Activated CD4-positive, alpha-beta T cell treated with anti-CD3 and anti-CD28 coated beads, Interleukin-2, amount 10 ng/mL, durations not matched to agents 24 days and 14 days (primary cell): ENCODE measurements around the gene RNGTT. TPM values are rescaled to one million over a fixed set of nuclear protein-coding genes. Genes with fewer than 3 reads are reported as not detected.

Experiments
- DNase-seq: peaks from one replicate; pipeline ENCODE4 v3.0.0; 2022
- H3K27ac Mint-ChIP-seq: one replicate; pipeline ENCODE4 v1.8.0; 2022; ENCODE audit warnings: mild to moderate bottlenecking, mixed read lengths
- H3K27me3 Mint-ChIP-seq: one replicate; pipeline ENCODE4 v1.8.0; 2022; ENCODE audit warnings: mixed read lengths
- H3K36me3 Mint-ChIP-seq: one replicate; pipeline ENCODE4 v1.8.0; 2022; ENCODE audit warnings: low read depth, mild to moderate bottlenecking, mixed read lengths
- H3K4me1 Mint-ChIP-seq: one replicate; pipeline ENCODE4 v1.8.0; 2021; ENCODE audit warnings: mixed read lengths
- H3K4me3 Mint-ChIP-seq: one replicate; pipeline ENCODE4 v1.8.0; 2022; ENCODE audit warnings: mild to moderate bottlenecking, moderate library complexity, mixed read lengths
- H3K9me3 Mint-ChIP-seq: one replicate; pipeline ENCODE4 v1.8.0; 2021; ENCODE audit warnings: mixed read lengths
- intact Hi-C: fragments of 100-400 bp; cut with micrococcal nuclease; formaldehyde crosslinking; loops from one replicate; pipeline ENCODE4 v1.15.1; 2023
- total RNA-seq: library from RNA; stranded (reverse); gene quantifications from 2 replicates; pipeline ENCODE4 v1.2.3, GENCODE V29; 2022

RNGTT gene
- total RNA-seq, 1 donor from 2014 or later, result 25.9 TPM

DNA sequence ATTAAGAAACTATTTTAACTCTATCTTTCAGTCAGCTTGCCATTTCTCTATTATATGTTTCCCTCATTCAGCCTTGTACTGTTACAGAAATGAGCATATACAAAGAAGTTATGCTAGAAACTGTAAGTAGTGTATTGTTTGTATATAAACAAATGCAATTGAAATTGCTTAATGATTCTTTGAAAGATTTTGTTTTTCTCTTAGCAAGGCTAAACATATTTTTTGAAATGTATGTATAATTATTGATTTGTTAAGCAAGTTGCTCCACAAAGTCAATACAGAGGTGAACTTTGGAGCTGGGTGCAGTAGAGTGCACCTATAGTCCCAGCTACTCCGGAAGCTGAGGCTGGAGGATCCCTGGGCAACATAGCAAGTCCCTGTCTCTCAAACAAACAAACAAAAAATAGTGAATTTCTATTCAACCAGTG, 253.6 kb downstream of the RNGTT start:
- Mint-ChIP-seq H3K27me3 (no peaks in the 10 kb centered on the region), H3K36me3 (peaks cover 3% of the 10 kb centered on the region), H3K9me3 (peaks cover 5% of the 10 kb centered on the region), H3K4me1 (peaks cover 3% of the 10 kb centered on the region), H3K27ac (no peak overlapping the region), H3K4me3 (no peak overlapping the region)
- no peak for DNase-seq
- intact Hi-C loops, result no loop called here

DNA sequence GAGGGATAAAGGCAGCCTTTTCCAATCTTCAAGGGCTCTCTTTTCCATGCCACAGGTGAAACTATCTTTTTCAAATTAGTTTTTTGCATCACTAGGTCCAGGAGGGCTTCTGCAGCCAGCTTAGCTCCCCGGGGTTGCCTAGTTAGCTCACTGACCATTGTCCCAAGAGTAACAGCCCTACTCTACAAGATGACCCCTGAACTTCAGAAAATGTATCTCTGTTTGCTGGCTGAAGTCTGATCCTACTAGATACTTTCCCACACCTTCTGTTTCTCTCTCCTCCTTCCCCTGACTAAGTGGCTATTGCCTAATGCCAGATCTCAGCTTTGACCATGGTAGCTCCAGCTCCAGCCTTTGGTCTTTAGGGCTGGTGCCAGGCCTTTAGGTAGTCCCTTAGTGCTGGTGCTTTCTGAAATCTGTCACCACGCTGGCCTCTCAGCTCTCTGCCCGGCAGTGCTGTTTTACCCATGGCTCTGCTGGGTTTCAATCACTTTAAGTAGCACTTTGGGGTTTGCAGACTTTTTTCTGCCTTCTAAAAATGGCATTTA, 255.1 kb downstream of the RNGTT start:
- intact Hi-C loops, result no loop called here
- H3K27ac Mint-ChIP-seq, result no peak overlapping the region
- no peak for DNase-seq
- no peaks in the 10 kb centered on the region for H3K27me3 Mint-ChIP-seq
- H3K9me3 Mint-ChIP-seq, result peaks cover 5% of the 10 kb centered on the region
- no peak overlapping the region for H3K4me3 Mint-ChIP-seq
- peaks cover 5% of the 10 kb centered on the region for H3K36me3 Mint-ChIP-seq
- H3K4me1 Mint-ChIP-seq, result peaks cover 3% of the 10 kb centered on the region

DNA sequence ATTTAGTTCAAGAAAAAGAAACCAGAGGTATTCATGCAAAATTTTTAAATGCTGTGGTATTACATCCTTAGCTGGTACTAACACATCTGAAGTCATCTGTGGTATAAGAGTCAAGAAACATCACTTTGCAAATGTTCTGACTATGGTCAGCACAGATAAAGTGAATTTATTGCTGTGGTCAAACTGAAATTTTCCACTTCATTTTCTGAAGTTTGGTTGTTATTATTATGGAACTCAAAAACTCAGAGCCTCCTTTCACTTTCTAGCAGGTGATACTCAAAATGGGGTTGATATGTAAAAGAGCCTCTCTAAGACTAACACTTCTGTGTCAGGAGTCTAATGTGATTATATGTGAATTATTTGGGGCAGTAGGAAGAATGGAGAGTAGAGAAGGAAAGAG, 257.8 kb downstream of the RNGTT start:
- peaks cover 7% of the 10 kb centered on the region for H3K36me3 Mint-ChIP-seq
- no peak overlapping the region for H3K4me3 Mint-ChIP-seq
- peaks cover 3% of the 10 kb centered on the region for H3K4me1 Mint-ChIP-seq
- no peak overlapping the region for H3K27ac Mint-ChIP-seq
- intact Hi-C loops, result no loop called here
- no peak for DNase-seq
- H3K27me3 Mint-ChIP-seq, result no peaks in the 10 kb centered on the region
- H3K9me3 Mint-ChIP-seq, result peaks cover 6% of the 10 kb centered on the region

DNA sequence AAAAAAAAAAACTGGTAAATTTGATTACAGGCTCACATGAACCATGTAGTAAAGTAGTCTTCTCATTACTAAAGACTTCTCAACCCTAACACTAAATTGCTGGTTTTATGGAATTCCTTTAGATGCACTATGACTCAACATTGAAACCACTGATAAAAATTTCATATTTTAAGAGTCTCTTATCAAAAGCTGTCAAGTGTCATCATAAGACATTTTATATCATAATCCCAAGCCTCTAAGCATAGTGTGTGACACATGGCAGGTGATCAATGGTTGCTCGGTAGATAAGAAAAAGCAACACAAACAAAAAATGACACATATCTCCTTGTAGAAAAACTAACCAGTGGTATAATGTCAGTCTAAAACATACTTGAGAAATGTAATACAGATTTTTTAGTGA, 258.4 kb downstream of the RNGTT start:
- Mint-ChIP-seq H3K9me3 (peaks cover 6% of the 10 kb centered on the region), H3K27me3 (no peaks in the 10 kb centered on the region)
- intact Hi-C loops, result no loop called here

DNA sequence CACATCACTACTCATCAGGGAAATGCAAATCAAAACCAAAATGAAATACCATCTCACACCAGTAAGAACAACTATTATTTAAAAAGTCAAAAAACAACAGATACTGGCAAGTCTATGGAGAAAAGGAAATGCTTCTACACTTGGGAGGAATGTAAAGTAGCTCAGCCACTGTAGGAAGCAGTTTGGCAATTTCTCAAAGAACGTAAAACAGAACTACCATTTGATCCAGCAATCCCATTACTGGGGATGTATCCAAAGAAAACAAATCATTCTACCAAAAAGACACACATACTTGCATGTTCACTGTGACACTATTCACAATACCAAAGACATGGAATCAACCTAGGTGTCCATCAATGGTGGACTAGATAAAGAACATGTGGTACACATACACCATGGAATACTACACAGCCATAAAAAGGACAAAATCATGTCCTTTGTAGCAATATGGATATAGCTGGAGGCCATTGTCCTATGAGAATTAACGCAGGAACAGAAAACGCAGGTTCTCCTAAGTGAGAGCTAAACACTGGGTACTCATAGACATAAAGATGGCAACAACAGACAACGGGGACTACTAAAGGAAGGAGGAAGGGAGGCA, 260.4 kb downstream of the RNGTT start:
- intact Hi-C loops, result no loop called here
- Mint-ChIP-seq H3K36me3 (peaks cover 9% of the 10 kb centered on the region), H3K27ac (no peak overlapping the region), H3K27me3 (no peaks in the 10 kb centered on the region), H3K4me3 (no peak overlapping the region), H3K4me1 (peaks cover 9% of the 10 kb centered on the region), H3K9me3 (peaks cover 6% of the 10 kb centered on the region)
- DNase-seq, result no peak

More for the DNA sequence above, 258.4 kb downstream of the RNGTT start:
- H3K36me3 Mint-ChIP-seq, result peaks cover 9% of the 10 kb centered on the region
- no peak overlapping the region for H3K4me3 Mint-ChIP-seq
- DNase-seq, result no peak
- no peak overlapping the region for H3K27ac Mint-ChIP-seq
- H3K4me1 Mint-ChIP-seq, result peaks cover 6% of the 10 kb centered on the region

DNA sequence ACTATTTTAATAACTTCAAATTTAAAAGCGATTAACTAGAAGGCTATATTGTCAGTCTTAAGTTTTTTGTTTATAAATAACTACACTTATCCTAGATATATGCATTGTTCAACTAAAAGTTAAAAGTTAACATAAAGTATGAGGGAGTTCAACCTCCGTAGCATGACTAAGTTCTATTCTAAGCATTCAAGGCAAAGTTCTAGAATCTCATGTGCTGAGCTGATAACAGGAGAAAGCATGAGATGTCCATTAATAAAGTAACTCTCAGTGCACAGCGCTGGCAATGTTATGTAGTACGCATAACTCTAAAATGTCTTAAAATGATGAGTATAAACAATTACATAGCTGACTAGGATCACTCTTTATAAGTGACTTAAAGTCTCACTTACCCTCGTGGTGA, 264.8 kb downstream of the RNGTT start:
- Mint-ChIP-seq H3K27ac (no peak overlapping the region), H3K9me3 (peaks cover 13% of the 10 kb centered on the region), H3K36me3 (peaks cover 7% of the 10 kb centered on the region), H3K27me3 (no peaks in the 10 kb centered on the region), H3K4me1 (peaks cover 7% of the 10 kb centered on the region), H3K4me3 (no peak overlapping the region)
- intact Hi-C loops, result no loop called here
- no peak for DNase-seq

DNA sequence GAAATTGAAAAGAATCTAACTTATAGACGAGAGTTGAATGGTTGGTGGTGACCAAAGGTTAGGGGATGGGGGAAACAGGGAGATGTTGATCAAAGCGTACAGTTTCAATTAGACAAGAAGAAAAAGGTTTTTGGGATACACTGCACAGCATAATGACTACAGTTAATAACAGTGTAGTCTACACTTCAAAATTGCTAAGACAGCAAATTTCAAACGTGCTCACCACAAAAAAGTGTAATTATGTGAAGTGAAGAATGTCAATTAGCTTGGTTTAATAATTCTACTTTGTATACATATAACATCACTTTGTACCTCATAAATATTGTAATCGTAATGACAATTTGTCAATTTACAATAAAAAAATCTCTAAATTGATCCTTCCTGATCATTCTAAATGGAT, 267.5 kb downstream of the RNGTT start:
- intact Hi-C loops, result no loop called here
- Mint-ChIP-seq H3K4me3 (no peak overlapping the region), H3K27ac (no peak overlapping the region), H3K9me3 (peaks cover 20% of the 10 kb centered on the region), H3K27me3 (no peaks in the 10 kb centered on the region), H3K4me1 (peaks cover 7% of the 10 kb centered on the region), H3K36me3 (peaks cover 8% of the 10 kb centered on the region)
- DNase-seq, result no peak

DNA sequence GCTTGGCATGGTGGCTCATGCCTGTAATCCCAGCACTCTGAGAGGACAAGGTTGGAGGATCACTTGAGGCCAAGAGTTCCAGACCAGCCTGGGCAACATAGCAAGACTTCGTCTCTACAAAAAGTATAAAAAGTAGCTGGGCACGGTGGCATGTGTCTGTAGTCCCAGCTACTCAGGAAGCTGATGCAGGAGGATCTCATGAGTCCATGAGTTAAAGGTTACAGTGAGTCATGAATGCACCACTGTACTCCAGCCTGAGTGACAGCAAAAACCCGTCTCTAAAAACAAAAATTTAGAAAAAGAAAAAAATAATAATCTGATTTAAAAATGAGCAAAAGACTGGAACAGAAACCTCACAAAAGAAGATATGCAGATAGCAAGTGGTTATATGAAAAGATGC, 279.7 kb downstream of the RNGTT start:
- H3K4me3 Mint-ChIP-seq, result no peak overlapping the region
- H3K4me1 Mint-ChIP-seq, result no peaks in the 10 kb centered on the region
- H3K27me3 Mint-ChIP-seq, result no peaks in the 10 kb centered on the region
- H3K36me3 Mint-ChIP-seq, result peaks cover 7% of the 10 kb centered on the region
- H3K27ac Mint-ChIP-seq, result no peak overlapping the region
- H3K9me3 Mint-ChIP-seq, result peaks cover 3% of the 10 kb centered on the region
- DNase-seq, result no peak
- intact Hi-C loops, result no loop called here

DNA sequence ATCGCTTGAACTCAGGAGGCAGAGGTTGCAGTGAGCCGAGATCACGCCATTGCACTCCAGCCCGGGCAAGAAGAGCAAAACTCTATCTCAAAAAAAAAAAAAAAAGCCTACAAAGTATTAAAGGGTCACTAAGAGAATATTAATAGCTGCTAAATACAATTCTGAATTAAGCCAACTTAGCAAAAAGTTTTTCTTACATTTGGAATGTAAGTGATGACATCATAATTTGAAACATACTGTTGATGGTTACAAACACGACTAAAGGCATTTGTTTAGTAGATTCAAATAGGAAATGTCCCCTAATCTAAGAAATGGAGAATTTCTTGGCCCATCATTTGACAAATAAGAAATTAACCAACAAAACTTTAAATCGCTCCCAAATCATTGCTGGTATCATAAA, 282.8 kb downstream of the RNGTT start:
- no peak overlapping the region for H3K27ac Mint-ChIP-seq

DNA sequence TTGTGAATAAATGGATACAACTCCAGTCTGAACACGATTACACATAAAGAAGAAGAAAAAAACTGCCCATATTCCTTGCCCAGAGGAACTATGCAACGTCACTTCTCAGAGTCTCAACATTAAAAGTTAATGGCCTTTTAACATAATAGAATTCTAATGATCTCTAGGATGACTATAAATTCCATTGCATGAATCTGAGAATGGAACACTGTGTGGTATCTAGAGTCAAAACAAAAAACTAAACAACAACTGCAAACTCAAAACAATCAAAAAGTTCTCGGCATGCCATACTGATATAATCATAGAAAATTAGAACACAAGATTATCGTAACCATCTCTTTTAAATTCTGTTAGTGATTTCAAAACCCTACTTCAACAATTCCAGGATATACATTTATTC, 283.6 kb downstream of the RNGTT start:
- DNase-seq, result no peak
- H3K27me3 Mint-ChIP-seq, result no peaks in the 10 kb centered on the region
- no peaks in the 10 kb centered on the region for H3K4me1 Mint-ChIP-seq
- H3K27ac Mint-ChIP-seq, result no peak overlapping the region
- peaks cover 6% of the 10 kb centered on the region for H3K9me3 Mint-ChIP-seq
- H3K36me3 Mint-ChIP-seq, result peaks cover 15% of the 10 kb centered on the region
- intact Hi-C loops, result no loop called here
- H3K4me3 Mint-ChIP-seq, result no peak overlapping the region

More for the DNA sequence above, 282.8 kb downstream of the RNGTT start:
- DNase-seq, result no peak
- Mint-ChIP-seq H3K4me1 (no peaks in the 10 kb centered on the region), H3K9me3 (peaks cover 6% of the 10 kb centered on the region), H3K36me3 (peaks cover 13% of the 10 kb centered on the region), H3K4me3 (no peak overlapping the region), H3K27me3 (no peaks in the 10 kb centered on the region)
- intact Hi-C loops, result no loop called here

DNA sequence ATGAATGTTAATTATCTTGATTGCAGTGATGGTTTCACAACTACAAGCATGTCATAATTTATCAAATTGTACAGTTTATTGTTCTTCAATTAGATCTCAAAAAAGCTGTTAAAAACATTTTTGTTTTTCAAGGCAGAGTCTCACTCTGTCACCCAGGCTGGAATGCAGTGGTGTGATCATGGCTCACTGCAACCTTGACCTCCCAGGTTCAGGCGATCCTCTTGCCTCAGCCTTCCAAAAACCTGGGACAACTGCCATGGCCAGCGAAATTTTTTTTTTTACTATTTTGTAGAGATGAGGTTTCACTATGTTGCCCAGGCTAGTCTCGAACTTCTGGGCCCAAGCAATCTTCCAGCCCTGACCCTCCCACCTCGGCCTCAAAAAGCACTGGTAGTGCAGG, 286.1 kb downstream of the RNGTT start:
- H3K36me3 Mint-ChIP-seq, result peaks cover 16% of the 10 kb centered on the region
- no peaks in the 10 kb centered on the region for H3K4me1 Mint-ChIP-seq
- H3K9me3 Mint-ChIP-seq, result peaks cover 9% of the 10 kb centered on the region
- H3K27ac Mint-ChIP-seq, result no peak overlapping the region
- H3K4me3 Mint-ChIP-seq, result no peak overlapping the region
- intact Hi-C loops, result no loop called here
- H3K27me3 Mint-ChIP-seq, result no peaks in the 10 kb centered on the region
- no peak for DNase-seq

DNA sequence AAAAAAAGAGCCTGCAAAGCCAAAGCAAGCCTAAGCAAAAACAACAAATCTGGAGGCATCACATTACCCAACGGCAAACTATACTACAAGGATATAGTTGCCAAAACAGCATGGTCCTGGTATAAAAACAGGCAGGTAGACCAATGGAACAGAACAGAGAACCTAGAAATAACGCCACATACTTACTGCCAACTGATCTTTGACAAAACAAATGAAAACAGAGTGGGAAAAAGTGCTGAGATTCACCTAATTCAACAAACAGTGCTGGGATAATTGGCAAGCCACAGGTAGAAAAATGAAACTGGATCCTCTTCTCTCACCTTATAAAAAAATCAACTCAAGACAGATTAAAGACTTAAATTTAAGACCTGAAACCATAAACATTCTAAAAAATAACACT, 291.8 kb downstream of the RNGTT start:
- Mint-ChIP-seq H3K36me3 (peaks cover 31% of the 10 kb centered on the region), H3K4me1 (no peaks in the 10 kb centered on the region), H3K4me3 (no peak overlapping the region), H3K9me3 (peaks cover 27% of the 10 kb centered on the region), H3K27ac (no peak overlapping the region), H3K27me3 (no peaks in the 10 kb centered on the region)
- DNase-seq, result no peak
- intact Hi-C loops, result no loop called here

DNA sequence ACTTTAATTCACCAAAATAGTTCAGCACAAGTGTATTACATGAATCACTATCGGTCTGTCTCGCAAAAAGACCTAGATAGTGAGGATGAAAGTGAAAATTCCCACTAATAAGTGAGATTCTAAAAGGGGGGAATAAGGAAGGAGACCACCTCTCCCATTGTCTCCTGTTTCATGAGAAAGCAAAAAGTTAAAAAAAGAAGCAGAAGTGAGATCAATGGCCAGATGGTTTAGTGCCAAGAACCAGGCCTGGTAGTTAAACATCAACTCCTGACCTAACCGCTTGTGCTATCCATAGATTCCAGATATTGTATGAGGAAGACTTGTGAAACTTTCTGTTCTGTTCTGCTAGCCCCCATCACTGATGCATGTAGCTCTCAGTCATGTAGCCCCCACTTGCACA, 293.0 kb downstream of the RNGTT start:
- no peak overlapping the region for H3K4me3 Mint-ChIP-seq
- no peaks in the 10 kb centered on the region for H3K27me3 Mint-ChIP-seq
- H3K36me3 Mint-ChIP-seq, result peaks cover 27% of the 10 kb centered on the region
- no peak for DNase-seq
- no peak overlapping the region for H3K27ac Mint-ChIP-seq
- intact Hi-C loops, result no loop called here
- no peaks in the 10 kb centered on the region for H3K4me1 Mint-ChIP-seq
- peaks cover 24% of the 10 kb centered on the region for H3K9me3 Mint-ChIP-seq

DNA sequence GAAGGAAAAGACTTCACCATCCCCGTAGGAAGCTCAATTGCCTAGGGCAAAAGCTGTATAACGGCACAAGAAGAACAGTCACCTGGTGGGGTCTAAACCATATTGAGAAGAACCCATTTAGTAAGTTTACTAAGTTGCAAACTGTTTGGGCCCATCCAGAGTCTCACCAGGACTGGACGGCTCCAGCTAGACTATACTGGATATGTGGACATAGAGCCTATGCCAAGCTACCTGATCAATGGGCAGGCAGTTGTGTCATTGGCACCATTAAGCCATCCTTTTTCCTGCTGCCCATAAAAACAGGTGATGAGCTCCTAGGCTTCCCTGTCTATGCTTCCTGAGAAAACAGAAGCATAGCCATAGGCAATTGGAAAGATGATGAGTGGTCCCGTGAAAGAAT, 293.9 kb downstream of the RNGTT start:
- Mint-ChIP-seq H3K4me3 (no peak overlapping the region), H3K27me3 (no peaks in the 10 kb centered on the region), H3K9me3 (peaks cover 24% of the 10 kb centered on the region), H3K4me1 (no peaks in the 10 kb centered on the region), H3K27ac (no peak overlapping the region), H3K36me3 (peaks cover 26% of the 10 kb centered on the region)
- intact Hi-C loops, result no loop called here
- DNase-seq, result no peak

DNA sequence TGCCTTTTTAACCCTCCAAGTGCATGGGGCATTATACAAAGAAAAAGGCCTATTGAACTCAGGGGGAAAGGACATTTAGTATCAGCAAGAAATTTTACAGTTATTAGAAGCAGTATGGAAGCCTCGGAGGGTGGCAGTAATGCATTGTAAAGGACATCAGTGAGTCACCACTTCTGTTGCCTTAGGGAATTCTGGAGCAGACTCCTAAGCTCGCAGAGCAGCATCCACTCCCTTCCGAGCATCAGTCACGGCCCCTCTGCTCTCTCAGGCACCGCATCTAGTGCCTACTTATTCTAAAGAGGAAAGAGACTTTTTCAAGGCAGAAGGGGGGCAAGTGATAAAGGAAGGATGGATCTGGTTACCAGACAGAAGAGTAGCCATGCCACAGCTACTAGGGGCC, 296.5 kb downstream of the RNGTT start:
- Mint-ChIP-seq H3K4me3 (no peak overlapping the region), H3K9me3 (peaks cover 31% of the 10 kb centered on the region), H3K4me1 (peaks cover 6% of the 10 kb centered on the region), H3K27me3 (no peaks in the 10 kb centered on the region), H3K36me3 (peaks cover 30% of the 10 kb centered on the region), H3K27ac (no peak overlapping the region)
- intact Hi-C loops, result no loop called here
- DNase-seq, result no peak
